NCI-H1048 (cell line): Measurements from ENCODE around the gene GPR32.
"Not testable (repeated sequence)": the region's sequence is repeated elsewhere in the genome, so short reads cannot be mapped to it uniquely, and the experiment has no call there.

ENCODE experiments used
- DNase-seq: peaks from one replicate; lab custom pipeline; 2025; lab: John Stamatoyannopoulos, UW

Gene GPR32

GRCh38 chr19:50803633-50804419 is 33.6 kb downstream of the GPR32 start:
- no peak for DNase-seq

- DNase-seq: peak; percentile 96
Measured at GRCh38 chr19:50804420-50805272, 34.4 kb downstream of the GPR32 start.

GRCh38 chr19:50808856-50809255 is 38.6 kb downstream of the GPR32 start:
- DNase-seq: no peak

GRCh38 chr19:50811622-50812238 is 41.5 kb downstream of the GPR32 start:
- not testable (repeated sequence) for DNase-seq

- DNase-seq: no peak
Measured at GRCh38 chr19:50812474-50812873, 42.2 kb downstream of the GPR32 start.

- DNase-seq: no peak
Measured at GRCh38 chr19:50814883-50815282, 44.6 kb downstream of the GPR32 start.

GRCh38 chr19:50815439-50815838 is 45.2 kb downstream of the GPR32 start:
- no peak for DNase-seq

- DNase-seq: no peak
Measured at GRCh38 chr19:50817941-50818858, 47.9 kb downstream of the GPR32 start.

- no peak for DNase-seq
Measured at GRCh38 chr19:50818859-50819472, 48.7 kb downstream of the GPR32 start.

GRCh38 chr19:50819636-50820035 is 49.4 kb downstream of the GPR32 start:
- no peak for DNase-seq

GRCh38 chr19:50820086-50820485 is 49.8 kb downstream of the GPR32 start:
- no peak for DNase-seq

- DNase-seq: no peak
Measured at GRCh38 chr19:50820549-50821247, 50.4 kb downstream of the GPR32 start.

GRCh38 chr19:50821248-50821612 is 51.0 kb downstream of the GPR32 start:
- no peak for DNase-seq
